GM12873 (cell line): ENCODE measurements around the gene CCDC107.

Experiments
- CTCF ChIP-seq: IDR thresholded peaks from 2 replicates; pipeline ENCODE4 v1.5.1; 2012; ENCODE audit warnings: low read depth, mild to moderate bottlenecking, moderate library complexity, low read length, control low read depth; ENCODE audit not compliant: insufficient read depth; ENCODE audit errors: missing control alignments

CCDC107 gene

GRCh38 chr9:35616681-35617459 lies 41.2 kb upstream of the CCDC107 start:
- TF ChIP-seq CTCF, result peak; percentile 48

GRCh38 chr9:35617548-35617947 lies 40.5 kb upstream of the CCDC107 start:
- TF ChIP-seq CTCF, result no peak

GRCh38 chr9:35618325-35618727 lies 39.8 kb upstream of the CCDC107 start, which contains the start of gene CD72:
CD72 (minus strand) TSS chr9:35618413; CDS start chr9:35618303, 110 bp downstream.
- no peak for TF ChIP-seq CTCF

GRCh38 chr9:35618854-35619799 lies 39.0 kb upstream of the CCDC107 start:
- no peak for TF ChIP-seq CTCF

- no peak for TF ChIP-seq CTCF
These were observed 38.3 kb upstream of the CCDC107 start for GRCh38 chr9:35619800-35620158.

- no peak for TF ChIP-seq CTCF
These were observed 30.5 kb upstream of the CCDC107 start for GRCh38 chr9:35627575-35627974.

GRCh38 chr9:35628389-35628991 lies 29.6 kb upstream of the CCDC107 start:
- TF ChIP-seq CTCF, result no peak
